Right lobe of liver (tissue), 4 donors: ENCODE data around the gene SMAD1.

Source experiments
- POLR2A ChIP-seq: fragments of 450-650 bp; IDR thresholded peaks from one replicate; pipeline ENCODE4 v1.6.1; 2017; ENCODE audit warnings: antibody characterized with exemption, mild to moderate bottlenecking
- TF ChIP-seq, protein P1 (sequence below), 4 donors: fragments of 200-600 bp in 3 of 4; fragments of 450-650 bp in 1 of 4; IDR thresholded peaks; one replicate each; pipeline versions ENCODE4 v1.5.1 to v1.8.0; 2016 to 2022; ENCODE audit warnings: antibody characterized with exemption in 4 of 4, mild to moderate bottlenecking in 2 of 4
- donor health status: DM: no; HTN: no; CAD: no.
- donor health status: DM: no; HTN: no; CAD: no.
- donor health status: DM: no; HTN: yes; CAD: no.

GRCh38 chr4:145553375-145553774 is 71.7 kb downstream of the SMAD1 start:
- TF ChIP-seq, protein P1, sequence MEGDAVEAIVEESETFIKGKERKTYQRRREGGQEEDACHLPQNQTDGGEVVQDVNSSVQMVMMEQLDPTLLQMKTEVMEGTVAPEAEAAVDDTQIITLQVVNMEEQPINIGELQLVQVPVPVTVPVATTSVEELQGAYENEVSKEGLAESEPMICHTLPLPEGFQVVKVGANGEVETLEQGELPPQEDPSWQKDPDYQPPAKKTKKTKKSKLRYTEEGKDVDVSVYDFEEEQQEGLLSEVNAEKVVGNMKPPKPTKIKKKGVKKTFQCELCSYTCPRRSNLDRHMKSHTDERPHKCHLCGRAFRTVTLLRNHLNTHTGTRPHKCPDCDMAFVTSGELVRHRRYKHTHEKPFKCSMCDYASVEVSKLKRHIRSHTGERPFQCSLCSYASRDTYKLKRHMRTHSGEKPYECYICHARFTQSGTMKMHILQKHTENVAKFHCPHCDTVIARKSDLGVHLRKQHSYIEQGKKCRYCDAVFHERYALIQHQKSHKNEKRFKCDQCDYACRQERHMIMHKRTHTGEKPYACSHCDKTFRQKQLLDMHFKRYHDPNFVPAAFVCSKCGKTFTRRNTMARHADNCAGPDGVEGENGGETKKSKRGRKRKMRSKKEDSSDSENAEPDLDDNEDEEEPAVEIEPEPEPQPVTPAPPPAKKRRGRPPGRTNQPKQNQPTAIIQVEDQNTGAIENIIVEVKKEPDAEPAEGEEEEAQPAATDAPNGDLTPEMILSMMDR (IDR thresholded peaks at IDR 0.05) = no peak
- TF ChIP-seq POLR2A = no peak
